Osteocyte (in vitro differentiated cells): Measurements from ENCODE around the gene CEBPE. TPM values are rescaled to one million over a fixed set of nuclear protein-coding genes. Genes with fewer than 3 reads are reported as not detected.

ENCODE experiments used
- DNase-seq: peaks from one replicate; pipeline ENCODE4 v3.0.0; 2021; ENCODE audit warnings: mixed read lengths; ENCODE audit not compliant: unreplicated experiment; ENCODE audit errors: extremely low spot score
- H3K27ac Mint-ChIP-seq: one replicate; pipeline ENCODE4 v1.8.0; 2021; ENCODE audit warnings: mild to moderate bottlenecking, mixed read lengths; ENCODE audit not compliant: unreplicated experiment
- H3K27me3 Mint-ChIP-seq: one replicate; pipeline ENCODE4 v1.8.0; 2021; ENCODE audit warnings: mixed read lengths; ENCODE audit not compliant: unreplicated experiment
- H3K36me3 Mint-ChIP-seq: one replicate; pipeline ENCODE4 v1.8.0; 2021; ENCODE audit warnings: mixed read lengths; ENCODE audit not compliant: unreplicated experiment
- H3K4me1 Mint-ChIP-seq: one replicate; pipeline ENCODE4 v1.8.0; 2021; ENCODE audit warnings: mixed read lengths; ENCODE audit not compliant: unreplicated experiment
- H3K4me3 Mint-ChIP-seq: one replicate; pipeline ENCODE4 v1.8.0; 2021; ENCODE audit warnings: mild to moderate bottlenecking, moderate library complexity, mixed read lengths; ENCODE audit not compliant: unreplicated experiment
- H3K9me3 Mint-ChIP-seq: one replicate; pipeline ENCODE4 v1.8.0; 2021; ENCODE audit warnings: mixed read lengths; ENCODE audit not compliant: unreplicated experiment
- total RNA-seq: library from RNA; stranded (reverse); gene quantifications from 2 replicates; pipeline ENCODE4 v1.2.1, GENCODE V29; 2021
- TF ChIP-seq, protein P1 (sequence below): fragments of 200-600 bp; sonication (generic); IDR thresholded peaks from 2 replicates; pipeline ENCODE4 v1.5.0; 2021; ENCODE audit warnings: antibody characterized with exemption, mild to moderate bottlenecking, moderate library complexity

CEBPE gene
- total RNA-seq, 1 donor from 2014 or later: not detected

GRCh38 chr14:23076785-23077408 is 42.2 kb downstream of the CEBPE start:
- H3K4me1 Mint-ChIP-seq: peaks cover 40% of the 10 kb centered on the region
- H3K4me3 Mint-ChIP-seq: no peak overlapping the region
- no peak for DNase-seq
- H3K27me3 Mint-ChIP-seq: no peaks in the 10 kb centered on the region
- no peak overlapping the region for H3K27ac Mint-ChIP-seq
- TF ChIP-seq, protein P1, sequence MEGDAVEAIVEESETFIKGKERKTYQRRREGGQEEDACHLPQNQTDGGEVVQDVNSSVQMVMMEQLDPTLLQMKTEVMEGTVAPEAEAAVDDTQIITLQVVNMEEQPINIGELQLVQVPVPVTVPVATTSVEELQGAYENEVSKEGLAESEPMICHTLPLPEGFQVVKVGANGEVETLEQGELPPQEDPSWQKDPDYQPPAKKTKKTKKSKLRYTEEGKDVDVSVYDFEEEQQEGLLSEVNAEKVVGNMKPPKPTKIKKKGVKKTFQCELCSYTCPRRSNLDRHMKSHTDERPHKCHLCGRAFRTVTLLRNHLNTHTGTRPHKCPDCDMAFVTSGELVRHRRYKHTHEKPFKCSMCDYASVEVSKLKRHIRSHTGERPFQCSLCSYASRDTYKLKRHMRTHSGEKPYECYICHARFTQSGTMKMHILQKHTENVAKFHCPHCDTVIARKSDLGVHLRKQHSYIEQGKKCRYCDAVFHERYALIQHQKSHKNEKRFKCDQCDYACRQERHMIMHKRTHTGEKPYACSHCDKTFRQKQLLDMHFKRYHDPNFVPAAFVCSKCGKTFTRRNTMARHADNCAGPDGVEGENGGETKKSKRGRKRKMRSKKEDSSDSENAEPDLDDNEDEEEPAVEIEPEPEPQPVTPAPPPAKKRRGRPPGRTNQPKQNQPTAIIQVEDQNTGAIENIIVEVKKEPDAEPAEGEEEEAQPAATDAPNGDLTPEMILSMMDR: peak; percentile 74
- H3K36me3 Mint-ChIP-seq: peaks cover 55% of the 10 kb centered on the region
- no peaks in the 10 kb centered on the region for H3K9me3 Mint-ChIP-seq

- Mint-ChIP-seq H3K4me3 (no peak overlapping the region), H3K9me3 (no peaks in the 10 kb centered on the region), H3K27ac (no peak overlapping the region), H3K36me3 (peaks cover 40% of the 10 kb centered on the region), H3K4me1 (peaks cover 44% of the 10 kb centered on the region), H3K27me3 (no peaks in the 10 kb centered on the region)
- DNase-seq: no peak
- TF ChIP-seq, protein P1: no peak
Observed at GRCh38 chr14:23074906-23075305, 44.1 kb downstream of the CEBPE start.

- peak overlapping the region; percentile 89 for H3K4me3 Mint-ChIP-seq
- no peaks in the 10 kb centered on the region for H3K9me3 Mint-ChIP-seq
- H3K4me1 Mint-ChIP-seq: peaks cover 40% of the 10 kb centered on the region
- H3K27me3 Mint-ChIP-seq: no peaks in the 10 kb centered on the region
- peaks cover 23% of the 10 kb centered on the region for H3K36me3 Mint-ChIP-seq
- H3K27ac Mint-ChIP-seq: peak overlapping the region; percentile 93
- DNase-seq: no peak
- TF ChIP-seq, protein P1: no peak
Observed at GRCh38 chr14:23071921-23072539, 47.0 kb downstream of the CEBPE start.

DNA sequence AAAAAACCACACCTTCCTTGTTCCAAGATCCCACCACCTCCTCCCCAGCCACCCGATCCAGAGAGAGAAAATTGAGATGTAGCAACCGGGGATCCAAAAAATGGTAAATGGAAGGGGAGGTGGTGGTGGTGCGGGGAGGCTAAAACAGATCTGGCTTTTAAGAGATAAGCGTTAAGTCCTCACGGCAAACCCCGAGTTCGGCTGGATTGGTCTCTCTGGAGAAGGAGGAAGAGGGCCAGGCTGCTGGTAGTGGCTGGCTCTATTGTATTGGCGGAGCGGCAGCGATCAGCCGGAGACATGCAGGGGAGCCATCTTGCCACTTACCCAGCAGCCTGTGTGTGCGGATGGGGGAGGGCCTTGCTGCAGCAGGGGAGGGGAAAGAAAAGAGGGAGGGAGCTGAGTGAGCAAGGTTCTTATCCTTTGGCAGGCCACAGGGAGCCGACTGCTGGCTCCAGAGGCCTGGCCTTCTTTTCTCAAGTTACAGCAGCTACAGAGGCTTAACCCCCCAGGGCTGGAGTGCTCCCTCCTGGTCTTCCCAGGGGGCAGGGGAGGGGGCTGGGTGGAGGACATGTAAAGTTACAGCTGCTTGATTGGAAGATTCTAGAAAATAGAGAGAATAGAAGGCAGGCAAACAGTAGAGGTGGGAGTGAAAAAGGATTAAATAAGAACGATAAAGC is 47.7 kb downstream of the CEBPE start:
- Mint-ChIP-seq H3K4me3 (peak overlapping the region; percentile 89), H3K27me3 (no peaks in the 10 kb centered on the region), H3K9me3 (no peaks in the 10 kb centered on the region), H3K4me1 (peaks cover 40% of the 10 kb centered on the region), H3K27ac (peak overlapping the region; percentile 93), H3K36me3 (peaks cover 16% of the 10 kb centered on the region)
- TF ChIP-seq, protein P1: no peak
- peak; percentile 92 for DNase-seq
